HG03565 (cell line): ENCODE measurements around the gene RBPJL.
"Not testable (repeated sequence)": the region's sequence is repeated elsewhere in the genome, so short reads cannot be mapped to it uniquely, and the experiment has no call there.

Source experiments
- ATAC-seq: cut with Tn5 transposase; IDR thresholded peaks from one replicate; pipeline ENCODE4 v1.9.1; 2021; ENCODE audit warnings: mild to moderate bottlenecking, moderate library complexity; ENCODE audit not compliant: unreplicated experiment

RBPJL gene

DNA sequence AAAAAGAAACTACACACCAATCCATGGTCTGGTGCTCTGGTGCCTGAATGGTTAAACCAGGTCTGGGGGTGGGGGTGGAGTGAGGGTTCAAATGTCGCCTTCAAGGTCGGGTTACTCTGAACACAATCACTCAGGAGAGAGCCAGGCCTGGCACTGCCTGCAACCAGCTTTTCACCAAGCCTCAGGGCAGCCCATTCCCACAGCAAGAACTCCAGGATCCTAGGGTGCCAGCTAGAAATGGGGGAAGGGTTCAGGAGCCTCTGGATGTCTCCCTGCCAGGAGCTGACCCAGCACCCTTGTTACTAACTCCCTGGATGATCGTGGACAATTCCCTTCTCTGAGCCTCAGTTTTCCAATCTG, 34.9 kb downstream of the RBPJL start:
- ATAC-seq: no peak

DNA sequence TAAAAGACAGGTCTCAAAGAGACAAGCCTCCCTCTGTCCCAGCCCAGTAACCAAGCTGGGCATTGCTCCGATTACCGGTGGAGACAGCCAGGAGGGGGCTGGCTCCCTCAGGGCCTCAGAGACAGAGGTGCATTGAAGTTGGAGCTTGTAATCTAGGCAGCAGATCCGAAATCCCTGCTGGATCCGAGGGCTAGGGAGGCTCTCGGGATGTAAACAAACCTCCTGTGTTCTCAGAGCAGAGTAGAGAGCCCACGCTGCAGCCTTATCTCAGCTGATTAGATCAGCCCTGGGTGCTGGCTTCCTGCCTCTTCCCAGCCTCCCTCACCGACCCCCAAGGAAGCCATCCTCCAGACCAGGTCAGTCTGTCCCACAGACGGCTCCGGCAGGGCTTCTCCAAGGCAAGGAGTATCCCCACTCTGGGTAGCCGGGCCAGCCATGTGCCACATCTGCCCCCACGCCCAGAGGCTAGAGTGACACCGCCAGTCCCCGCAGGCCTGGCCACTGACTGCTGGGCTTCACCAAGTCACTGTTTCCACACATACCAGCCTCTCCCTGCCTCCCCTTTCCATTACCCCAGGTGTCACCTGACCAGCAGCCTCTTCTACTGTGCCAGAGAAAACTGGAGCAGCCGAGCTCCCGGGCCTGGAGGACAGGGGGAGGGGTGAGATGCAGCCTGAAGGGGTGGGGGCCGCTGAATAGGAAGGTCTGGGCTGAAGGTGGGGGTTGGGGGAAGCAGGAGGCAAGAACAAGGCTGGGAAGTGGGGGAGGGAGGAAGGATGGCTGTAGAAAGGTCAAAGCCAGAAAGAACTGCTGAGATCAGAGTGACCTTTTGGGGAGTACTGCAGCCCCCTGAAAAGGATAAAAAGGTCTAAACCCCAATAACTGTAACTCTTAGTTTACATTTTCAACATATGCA, 35.6 kb downstream of the RBPJL start:
- no peak for ATAC-seq

DNA sequence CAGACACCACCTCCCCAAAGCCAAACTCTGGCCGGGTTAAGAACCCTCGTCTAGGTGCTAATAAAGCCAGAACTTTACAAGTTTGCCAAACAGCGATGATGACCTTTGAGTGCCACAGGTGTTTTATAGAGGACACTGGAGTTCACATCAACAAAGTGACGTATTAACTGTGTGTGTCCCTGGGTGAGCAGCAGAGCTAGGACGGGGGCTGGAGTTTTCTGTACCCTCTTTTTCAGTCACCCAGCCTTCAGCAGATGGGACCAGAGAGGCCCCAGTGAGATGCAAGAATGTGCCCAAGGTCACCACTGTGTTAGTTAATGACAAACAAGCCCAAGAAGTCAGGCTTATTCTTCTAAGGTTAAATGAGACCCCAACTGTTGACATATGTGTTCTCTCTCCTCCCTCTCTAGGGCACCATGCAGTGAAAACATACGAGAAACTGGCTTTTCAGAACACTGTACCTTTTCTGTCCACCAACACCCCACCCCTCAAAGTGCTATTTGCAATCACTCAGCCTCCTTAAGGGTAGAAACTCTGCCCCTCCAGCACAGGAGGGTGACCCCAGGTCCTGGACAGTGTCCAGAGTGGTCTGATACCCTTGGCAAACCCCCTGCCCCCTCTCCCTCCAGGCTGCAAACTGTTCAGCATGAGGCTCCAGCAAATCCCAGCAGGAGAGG, 36.4 kb downstream of the RBPJL start:
- no peak for ATAC-seq

DNA sequence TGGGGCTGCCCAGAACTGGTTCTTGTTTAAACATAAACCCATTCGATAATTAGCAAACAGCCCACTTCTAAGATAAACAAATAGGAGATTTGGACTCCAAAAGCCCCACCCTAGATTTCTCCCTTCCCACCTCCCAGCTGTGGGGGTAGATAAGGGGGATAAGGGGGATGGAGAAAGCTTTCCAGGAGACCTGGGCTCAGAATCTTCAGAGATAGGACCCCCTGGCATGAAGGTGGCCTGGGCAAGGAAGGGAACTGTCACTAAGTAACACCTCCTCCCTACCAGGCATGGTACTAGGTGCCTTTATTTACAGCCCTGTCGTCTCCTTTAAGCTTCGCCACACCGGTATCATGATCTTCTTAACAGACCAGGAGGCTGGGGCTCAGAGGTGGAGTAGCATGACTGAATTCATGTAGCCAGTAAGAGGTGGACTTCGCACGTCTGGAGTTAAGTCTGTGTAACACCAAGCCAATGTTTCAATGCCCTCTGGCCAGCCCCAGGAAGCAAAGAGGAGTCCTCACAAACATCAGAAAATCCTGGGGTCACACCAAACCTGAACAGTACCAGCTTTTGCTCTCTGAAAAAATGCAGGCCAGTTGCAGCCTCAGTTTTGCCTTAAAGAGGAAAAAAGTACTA, 37.0 kb downstream of the RBPJL start:
- ATAC-seq: no peak

DNA sequence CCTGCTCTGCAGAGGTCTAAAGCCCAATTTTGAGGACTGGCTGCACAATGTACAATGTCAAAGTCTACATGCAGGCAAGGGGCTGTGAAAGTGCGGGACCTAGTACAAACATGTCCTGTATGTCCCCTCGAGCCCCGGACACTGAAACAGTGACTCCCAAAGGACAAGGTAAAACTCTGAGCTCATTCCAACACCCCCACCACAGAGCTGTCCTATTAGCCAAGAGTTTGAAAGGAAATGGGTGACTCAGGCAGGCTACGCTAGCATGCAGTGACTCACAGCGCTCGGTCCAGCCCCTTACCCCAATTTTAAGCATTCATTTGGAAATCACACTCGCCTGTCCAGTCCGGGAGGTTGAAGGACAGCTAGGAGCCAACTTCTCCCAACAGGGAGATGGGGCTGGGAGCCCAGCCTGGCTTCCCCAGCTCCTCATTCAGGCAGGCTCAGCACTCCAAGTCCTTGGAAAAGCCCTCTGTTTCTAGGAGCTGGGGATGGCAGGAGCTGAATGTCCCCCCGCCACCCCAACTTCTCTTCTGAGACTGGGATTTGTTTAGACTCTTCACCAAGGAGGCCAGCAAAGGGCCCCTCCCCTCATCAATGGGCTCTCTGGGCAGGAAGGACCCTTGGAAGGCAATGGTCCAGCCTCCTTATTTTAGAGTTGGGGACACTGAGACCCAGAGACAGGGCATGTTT, 37.7 kb downstream of the RBPJL start:
- no peak for ATAC-seq

DNA sequence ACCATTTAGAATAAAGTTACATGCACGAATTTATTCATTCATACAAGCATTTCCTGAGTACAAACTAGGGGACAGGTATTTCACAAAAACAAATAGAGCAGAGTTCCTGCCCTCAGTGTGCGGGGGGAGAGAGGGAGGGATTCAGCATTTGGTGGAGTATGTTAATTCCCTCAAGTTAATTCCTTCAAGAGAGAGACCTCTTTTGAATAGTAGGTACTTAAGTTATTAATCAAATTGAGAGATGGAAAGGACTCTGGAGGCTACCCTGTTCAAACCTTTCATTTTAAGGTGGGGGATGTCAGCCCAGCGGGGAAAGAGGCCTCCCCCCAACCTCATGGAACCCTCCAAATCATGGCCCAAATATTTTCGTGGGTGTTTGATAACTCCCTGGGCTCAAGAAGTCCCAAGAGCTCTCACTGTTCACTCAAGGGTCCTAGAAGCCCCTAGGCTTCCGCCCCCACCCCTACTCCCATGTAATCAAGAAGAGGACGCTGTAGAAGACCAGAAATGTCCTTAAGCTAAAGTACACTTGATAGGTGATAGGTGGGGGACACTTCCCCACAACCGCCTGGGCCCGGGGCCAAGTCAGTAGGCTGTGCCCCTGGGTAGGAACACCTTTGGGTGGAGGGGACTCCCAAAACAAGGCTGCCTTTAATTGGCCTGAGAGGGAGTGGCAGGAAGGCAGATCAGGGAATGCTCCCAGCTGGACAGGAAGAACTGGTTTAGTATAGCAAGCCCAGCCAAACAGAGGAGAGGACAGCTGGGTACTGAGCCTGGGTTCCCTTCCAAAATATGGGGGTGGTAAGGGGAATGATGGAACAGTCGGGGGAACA, 38.7 kb downstream of the RBPJL start:
- ATAC-seq: no peak

DNA sequence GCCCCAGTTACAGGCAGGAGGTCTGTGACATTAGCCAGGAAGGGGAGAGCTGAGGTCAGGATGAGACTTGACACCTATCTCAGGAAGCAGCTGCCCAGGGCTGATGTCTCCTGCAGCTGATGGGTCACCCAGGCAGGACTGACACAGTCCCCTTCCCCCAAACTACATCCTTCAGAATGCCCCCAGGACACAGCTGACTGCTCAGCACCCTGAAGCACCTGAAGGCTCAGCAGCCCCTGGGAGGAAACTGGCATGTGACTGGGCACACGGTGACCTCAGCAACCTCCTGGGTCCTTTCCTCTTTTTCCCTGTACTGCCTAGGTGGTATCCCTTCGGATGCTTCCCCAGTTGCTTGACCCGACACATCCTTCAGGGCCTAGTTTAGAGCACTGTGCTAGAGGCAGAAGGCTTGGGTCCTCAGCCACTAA, 39.7 kb downstream of the RBPJL start:
- no peak for ATAC-seq

DNA sequence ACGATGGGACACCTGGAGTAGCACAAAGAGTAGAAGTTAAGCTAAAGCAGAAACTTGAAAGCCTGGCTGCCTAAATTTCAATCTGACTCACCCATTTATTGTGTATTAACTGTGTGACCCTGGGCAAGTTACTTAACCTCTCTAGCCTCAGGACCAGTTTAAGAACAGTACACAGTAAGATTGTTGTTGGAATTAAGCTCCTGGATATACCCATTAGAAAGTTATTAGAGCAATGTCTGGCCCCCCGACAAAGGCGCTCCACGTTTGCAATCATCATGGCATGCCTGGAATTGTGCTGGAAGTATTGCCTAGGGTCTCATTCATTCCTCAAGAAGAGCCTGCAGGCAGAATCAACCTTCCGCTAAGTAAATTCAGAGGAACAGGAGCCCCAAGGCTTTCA, 40.2 kb downstream of the RBPJL start:
- no peak for ATAC-seq

DNA sequence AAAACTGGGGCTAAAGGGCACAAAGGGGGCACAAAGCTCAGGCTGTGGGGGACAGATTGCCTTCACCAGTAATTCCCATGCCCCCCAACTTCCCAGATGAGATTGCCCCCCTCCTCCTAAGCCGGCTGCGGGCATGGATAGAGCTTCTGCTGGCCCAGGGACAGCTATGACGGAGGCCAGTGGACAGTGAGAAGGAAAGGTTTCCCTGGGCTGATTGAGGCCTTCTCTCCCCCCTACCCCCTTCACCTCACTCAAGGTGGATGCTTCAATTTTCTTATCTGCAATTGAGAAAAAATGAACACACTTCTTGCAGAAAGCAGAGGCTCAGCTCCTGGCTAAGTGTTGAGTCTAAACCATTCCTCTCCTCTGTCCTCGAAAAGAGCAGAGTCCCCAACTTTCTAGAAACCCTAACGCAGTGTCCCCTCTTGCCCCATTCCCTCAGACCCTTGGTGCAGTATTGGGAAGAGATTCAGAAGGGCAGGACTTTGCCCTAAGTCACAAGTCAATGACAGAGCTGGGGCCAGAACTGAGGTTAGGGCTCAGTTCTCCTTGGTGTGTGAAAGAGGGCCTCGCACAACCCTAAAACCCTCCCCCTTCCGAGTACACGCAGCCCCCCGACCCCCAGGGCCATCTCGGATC, 40.8 kb downstream of the RBPJL start:
- no peak for ATAC-seq

DNA sequence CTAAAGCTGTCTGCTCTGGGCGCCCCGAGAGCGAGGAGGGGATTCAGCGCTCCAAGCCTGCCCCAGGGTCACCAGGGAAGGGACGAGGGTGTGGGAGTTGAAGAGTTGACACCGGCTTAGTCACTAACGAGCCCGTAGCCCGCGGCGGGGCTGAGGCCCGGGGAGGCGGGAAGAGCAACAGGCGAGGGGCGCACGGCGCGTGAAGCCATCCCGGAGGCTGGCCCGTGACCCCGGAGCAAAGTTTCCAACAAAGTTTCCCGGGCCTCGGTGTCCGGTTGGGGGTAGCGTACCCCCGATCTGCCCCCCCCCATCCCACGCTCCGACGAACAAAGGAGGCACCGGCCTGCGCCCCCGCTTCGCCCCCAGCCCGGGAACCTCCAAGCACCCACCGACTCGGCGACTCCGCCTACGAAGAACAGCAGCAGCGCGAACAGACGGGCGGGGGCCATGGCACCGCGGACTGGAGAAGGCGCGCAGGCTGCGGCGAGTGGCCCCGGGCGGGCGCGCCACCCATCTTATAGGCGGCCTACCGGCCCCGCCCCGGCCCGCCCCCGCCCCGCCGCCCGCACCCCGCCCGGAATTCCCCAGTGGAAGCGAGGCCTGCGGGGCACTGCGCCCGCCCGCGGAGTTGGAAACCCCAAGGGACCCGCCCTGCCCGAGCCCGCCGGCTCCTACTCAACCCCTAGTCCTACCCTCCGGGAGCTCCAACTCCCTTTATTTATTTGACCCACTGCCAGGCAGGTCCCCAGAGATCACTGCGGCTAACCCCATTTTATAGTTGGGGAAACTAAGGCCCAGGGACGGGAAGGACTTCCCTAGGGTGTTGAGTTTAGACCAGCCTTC, 41.5 kb downstream of the RBPJL start, which contains the start of gene SDC4:
SDC4 (minus strand) TSS at position 489 of the 843 bp plus-strand sequence; CDS start at position 449, 40 bp downstream.
- no peak for ATAC-seq

DNA sequence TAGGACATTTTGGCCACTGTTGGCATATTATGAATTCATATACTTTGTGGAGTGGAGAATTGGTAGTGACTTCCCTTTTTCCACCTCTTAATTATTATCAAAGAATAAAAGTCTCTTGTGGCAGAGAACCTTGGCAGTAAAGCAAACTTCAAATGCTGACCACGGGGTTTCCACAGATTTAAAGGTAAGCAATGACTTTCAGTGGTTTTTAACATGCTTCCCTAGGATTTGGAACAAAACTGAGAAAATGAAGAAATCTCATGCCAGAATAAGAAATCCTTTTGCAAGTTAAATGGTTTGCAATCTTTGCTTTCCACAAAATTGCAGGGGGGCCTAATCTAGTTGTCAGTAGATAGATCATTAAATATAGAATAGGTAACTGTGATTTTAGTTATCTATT, 43.6 kb downstream of the RBPJL start:
- no peak for ATAC-seq

DNA sequence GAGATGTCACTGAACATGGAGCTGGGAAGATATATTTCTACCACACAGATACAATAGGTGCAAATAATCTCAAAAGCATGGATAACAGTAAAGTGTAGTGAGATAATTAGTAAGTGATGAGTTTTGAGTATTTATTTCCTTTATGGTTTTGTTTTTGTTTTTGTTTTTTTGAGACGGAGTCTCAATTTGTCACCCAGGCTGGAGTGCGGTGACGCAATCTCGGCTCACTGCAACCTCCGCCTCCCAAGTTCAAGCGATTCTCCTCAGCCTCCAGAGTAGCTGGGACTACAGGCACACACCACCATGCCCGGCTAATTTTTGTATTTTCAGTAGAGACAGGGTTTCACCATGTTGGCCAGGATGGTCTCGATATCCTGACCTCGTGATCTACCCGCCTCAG, 44.2 kb downstream of the RBPJL start:
- not testable (repeated sequence) for ATAC-seq

DNA sequence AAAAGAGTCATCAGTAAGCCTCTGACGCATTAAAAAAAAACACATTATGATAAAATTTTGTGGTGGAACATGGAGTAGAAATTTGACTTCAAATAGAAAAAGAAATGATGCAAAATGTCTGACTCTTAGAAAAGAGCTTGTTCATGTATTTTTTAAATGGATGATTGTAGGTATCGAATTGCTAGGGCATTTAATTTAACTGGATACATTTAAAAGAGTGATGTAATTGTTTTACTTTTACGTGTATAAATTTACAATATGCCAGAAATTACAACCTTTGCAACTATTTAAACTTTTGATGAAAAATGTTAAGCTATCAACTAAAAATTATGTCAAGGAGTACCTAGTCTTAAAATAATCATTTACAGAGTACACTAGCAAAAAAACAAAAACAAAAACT, 46.1 kb downstream of the RBPJL start:
- ATAC-seq: no peak

DNA sequence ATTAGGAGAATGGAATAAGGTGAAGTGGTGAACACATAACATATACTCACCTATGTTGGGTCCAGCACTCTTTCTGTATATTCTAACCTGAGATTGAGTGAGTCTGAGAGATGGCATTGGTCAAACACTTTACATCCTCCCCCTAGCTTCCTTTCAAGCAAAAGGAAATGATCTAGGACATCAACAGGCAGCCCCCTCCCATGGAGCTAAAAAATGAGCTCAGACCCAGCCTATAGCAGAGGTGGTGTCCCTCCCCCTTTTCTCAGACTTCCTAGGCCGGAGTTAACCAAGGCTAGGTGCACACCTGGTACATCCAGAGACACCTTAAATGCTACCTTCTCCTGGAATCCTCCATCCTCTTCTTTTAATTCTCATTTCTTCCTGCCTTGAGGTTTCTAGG, 47.1 kb downstream of the RBPJL start:
- ATAC-seq: no peak

DNA sequence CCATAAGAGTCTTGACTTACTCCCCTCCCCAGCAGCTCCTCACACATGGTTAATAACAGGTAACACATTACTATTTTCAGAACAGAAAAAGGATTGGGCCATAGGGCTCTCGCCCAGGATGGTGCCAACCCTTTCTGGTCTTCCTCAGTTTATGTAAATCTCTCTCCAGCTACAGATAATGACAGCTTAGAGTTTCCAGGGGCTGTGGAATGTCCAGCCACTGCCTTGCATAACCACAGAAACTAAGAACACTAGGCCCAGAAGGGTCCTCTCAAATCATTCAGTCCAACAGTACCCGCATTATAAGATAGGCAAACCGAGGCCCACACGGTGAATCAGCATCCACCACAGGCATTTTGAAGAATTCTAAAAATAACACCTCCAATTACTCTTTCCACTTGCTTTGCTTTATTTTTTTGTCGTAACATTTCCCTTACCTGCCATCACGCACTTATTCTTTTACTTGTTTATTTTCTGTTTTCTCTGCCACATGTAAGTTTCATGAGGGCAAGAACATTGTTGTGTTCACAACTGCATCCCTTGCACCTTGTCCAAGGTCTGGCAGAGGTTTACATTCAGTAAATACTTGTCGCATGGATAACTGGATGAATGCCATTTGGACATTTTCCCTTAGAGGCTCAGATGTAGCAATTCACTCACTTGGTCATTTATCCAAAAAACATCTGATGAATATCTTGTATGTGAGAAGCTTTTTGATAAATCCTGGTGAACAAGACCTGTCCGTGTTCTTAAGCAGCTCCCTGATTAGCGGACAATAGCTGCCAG, 48.0 kb downstream of the RBPJL start:
- no peak for ATAC-seq

DNA sequence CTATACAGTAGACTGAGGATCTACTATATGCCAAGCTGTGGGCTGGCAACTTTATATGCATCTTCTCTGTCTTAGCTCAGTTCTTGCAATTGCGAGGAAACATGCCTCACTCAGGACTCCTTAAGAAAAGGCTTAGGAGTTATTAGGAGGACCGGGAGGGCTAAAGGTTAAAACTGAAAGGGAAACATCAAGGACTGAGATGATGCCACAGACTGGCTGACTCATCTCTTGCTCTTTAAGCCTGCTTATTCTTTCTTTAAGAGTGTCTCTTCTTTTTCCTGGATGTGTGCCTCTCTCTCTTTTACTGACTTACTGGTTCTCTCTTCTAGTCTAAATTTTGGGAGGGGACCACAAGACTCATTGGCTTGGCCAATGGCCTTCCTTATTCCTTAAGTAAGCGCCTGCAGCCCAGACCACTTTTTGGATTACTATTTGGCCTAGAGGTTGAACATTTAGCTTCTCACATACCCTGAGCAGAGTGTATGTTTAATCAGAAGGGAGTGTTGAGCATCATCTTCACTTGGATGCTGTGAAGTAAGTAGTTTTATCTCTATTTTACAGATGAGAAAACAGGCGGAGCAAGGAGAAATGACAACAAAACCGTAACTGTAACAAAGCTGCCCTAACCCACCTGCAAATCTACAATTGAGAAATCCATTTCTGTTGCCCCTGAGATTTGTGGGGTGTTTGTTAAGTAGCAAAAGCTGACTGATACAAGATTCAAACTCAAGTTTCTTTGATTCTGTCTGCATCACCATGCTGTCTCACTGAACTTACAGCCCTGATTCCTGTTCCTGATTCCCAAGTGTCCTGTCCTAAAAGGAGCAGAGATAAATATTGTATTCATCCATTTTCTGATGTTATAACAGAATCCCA, 48.8 kb downstream of the RBPJL start:
- no peak for ATAC-seq
